ENCODE data around the gene SLC39A11. TPM values are rescaled to one million over a fixed set of nuclear protein-coding genes. Genes with fewer than 3 reads are reported as not detected.

The SLC39A11 gene
- total and polyA plus RNA-seq, 2 of the 13 experiments (the other 11 are each of a cell fraction or from before 2014, with no cell fraction given), result 17.2 to 31.5 TPM

DNA sequence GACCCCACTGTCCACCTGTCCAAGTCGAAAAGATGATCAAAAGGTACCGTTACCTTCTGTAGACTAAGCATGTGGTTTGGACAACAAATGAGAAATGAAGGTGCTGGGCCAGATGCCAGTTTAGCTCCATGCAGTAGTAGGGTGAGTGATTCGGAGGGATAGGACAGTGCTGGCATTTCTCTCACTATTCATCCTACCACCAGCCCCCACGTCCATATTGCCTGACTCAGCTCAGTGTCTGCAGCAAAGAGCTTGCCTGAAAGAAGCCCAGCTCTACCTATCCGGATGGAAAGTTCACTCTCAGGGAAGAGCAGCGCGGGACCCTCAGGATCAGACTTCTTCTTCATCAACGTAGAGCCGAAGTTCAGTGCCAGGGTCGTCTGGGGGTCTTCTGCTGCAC lies 145.0 kb downstream of the SLC39A11 start (continued):
- no peak for TF ChIP-seq NAIF1 (CRISPR knock-in tag; IDR thresholded peaks at IDR 0.05; ENCODE audit: borderline replicate concordance)

DNA sequence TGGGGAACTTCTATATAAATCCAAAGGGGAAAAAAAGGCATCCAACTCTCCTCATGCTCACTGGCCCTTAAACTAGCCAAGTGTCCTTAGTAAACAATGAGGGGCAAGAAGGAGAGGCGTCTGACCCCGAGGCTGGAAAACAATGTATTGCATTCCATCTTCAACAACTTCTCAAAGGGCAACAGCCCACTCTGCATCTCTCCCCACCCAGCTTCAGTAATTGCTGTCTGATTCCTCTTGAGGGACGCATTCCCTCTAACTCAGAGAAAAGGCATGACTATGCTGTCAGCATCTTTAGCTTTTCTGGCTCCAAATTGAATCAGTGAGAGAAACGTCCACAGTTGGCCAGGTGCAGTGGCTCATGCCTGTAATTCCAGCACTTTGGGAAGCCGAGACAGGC lies 145.8 kb downstream of the SLC39A11 start:
- H3K27me3 ChIP-seq (ENCODE audit: control insufficient read depth in 1 of 2, insufficient read depth in 2 of 2, low read length in 2 of 2), result no peaks in the 10 kb centered on the region
- ATAC-seq, result no peak
- intact Hi-C loops (cut with micrococcal nuclease; ENCODE audit: unreplicated experiment) (no loop called here), in situ Hi-C loops (cut with HindIII; ENCODE audit: extremely low pct_ligation_motif_present, low pct_unique_long_range_greater_than_20kb) (loop anchor here (25.0 kb wide), 1 partner anchor 384 kb away; no protein-coding TSS in a partner anchor)
- no peak for FAIRE-seq
- 89% methylated on average over 5 of the region's 5 CpGs for WGBS (ENCODE audit: low lambda C conversion rate)
- no peak overlapping the region for H3K27ac ChIP-seq (ENCODE audit: extremely low read length, insufficient read depth, low read length)
- BruUV-seq (replicated peaks), result no TSS peak
- H4K20me1 ChIP-seq (ENCODE audit: insufficient read depth, low read length), result peaks cover 2% of the 10 kb centered on the region; the same call in 1 of the 2 replicates
- H3K9me3 ChIP-seq (ENCODE audit: low read length), result no peaks in the 10 kb centered on the region
- H2AFZ ChIP-seq (ENCODE audit: low read length), result no peak overlapping the region
- no peaks in the 10 kb centered on the region for H3K79me2 ChIP-seq (ENCODE audit: insufficient read depth, low read length)
- H3K4me1 ChIP-seq (ENCODE audit: insufficient read depth, low read length), result no peaks in the 10 kb centered on the region
- no peak overlapping the region for H3K9ac ChIP-seq (ENCODE audit: insufficient read depth, low read depth, low read length)
- POLR2A ChIA-PET, result no interaction called here
- H3K36me3 ChIP-seq (replicated peaks in 1 of 2; ENCODE audit: control insufficient read depth in 1 of 2, insufficient read depth in 2 of 2, low read length in 2 of 2), result peaks cover 0 to 2% of the 10 kb centered on the region in 2 experiments; a peak in 2 of 5 replicates
- CTCF ChIA-PET (ENCODE audit: low intra/inter-chr PET ratio, low total read pairs), result no interaction called here
- no peak for DNase-seq (ENCODE audit: low spot score)
- TF ChIP-seq, protein P1, sequence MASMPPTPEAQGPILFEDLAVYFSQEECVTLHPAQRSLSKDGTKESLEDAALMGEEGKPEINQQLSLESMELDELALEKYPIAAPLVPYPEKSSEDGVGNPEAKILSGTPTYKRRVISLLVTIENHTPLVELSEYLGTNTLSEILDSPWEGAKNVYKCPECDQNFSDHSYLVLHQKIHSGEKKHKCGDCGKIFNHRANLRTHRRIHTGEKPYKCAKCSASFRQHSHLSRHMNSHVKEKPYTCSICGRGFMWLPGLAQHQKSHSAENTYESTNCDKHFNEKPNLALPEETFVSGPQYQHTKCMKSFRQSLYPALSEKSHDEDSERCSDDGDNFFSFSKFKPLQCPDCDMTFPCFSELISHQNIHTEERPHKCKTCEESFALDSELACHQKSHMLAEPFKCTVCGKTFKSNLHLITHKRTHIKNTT (CRISPR knock-in tag; IDR thresholded peaks at IDR 0.05), result no peak
- TF ChIP-seq, protein P2, sequence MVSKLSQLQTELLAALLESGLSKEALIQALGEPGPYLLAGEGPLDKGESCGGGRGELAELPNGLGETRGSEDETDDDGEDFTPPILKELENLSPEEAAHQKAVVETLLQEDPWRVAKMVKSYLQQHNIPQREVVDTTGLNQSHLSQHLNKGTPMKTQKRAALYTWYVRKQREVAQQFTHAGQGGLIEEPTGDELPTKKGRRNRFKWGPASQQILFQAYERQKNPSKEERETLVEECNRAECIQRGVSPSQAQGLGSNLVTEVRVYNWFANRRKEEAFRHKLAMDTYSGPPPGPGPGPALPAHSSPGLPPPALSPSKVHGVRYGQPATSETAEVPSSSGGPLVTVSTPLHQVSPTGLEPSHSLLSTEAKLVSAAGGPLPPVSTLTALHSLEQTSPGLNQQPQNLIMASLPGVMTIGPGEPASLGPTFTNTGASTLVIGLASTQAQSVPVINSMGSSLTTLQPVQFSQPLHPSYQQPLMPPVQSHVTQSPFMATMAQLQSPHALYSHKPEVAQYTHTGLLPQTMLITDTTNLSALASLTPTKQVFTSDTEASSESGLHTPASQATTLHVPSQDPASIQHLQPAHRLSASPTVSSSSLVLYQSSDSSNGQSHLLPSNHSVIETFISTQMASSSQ (IDR thresholded peaks at IDR 0.05; ENCODE audit: low read depth), result no peak
- TF ChIP-seq, protein P2 (CRISPR knock-in tag; IDR thresholded peaks at IDR 0.05; ENCODE audit: borderline replicate concordance), result no peak
- TF ChIP-seq SRSF9 (IDR thresholded peaks at IDR 0.05; ENCODE audit: borderline replicate concordance, insufficient read depth, low read depth, low read length, poor library complexity, severe bottlenecking), result no peak
- TF ChIP-seq NFYC (CRISPR knock-in tag; IDR thresholded peaks at IDR 0.05), result no peak
- TF ChIP-seq CBX2 (IDR thresholded peaks at IDR 0.05; ENCODE audit: low read depth, low read length), result no peak
- TF ChIP-seq CBX2 (CRISPR knock-in tag; IDR thresholded peaks at IDR 0.05; ENCODE audit: low read depth), result no peak
- no peak for TF ChIP-seq ZC3H13 (CRISPR knock-in tag; IDR thresholded peaks at IDR 0.05)
- no peak for TF ChIP-seq RBFOX2 (IDR thresholded peaks at IDR 0.05; ENCODE audit: low read depth, low read length)
- TF ChIP-seq ZNF501 (CRISPR knock-in tag; IDR thresholded peaks at IDR 0.05), result no peak
- no peak for TF ChIP-seq HIVEP1 (CRISPR knock-in tag; IDR thresholded peaks at IDR 0.05)
- no peak for TF ChIP-seq SIN3A (IDR thresholded peaks at IDR 0.05; ENCODE audit: borderline replicate concordance, low read depth, low read length)
- TF ChIP-seq RCOR2 (CRISPR knock-in tag; IDR thresholded peaks at IDR 0.05), result no peak
- no peak for TF ChIP-seq TBL1XR1 (IDR thresholded peaks at IDR 0.05; ENCODE audit: borderline replicate concordance, low read length, partially characterized antibody)
- no peak overlapping the region for H3K4me3 ChIP-seq (replicated peaks in 1 of 3; ENCODE audit: insufficient read depth in 1 of 3, low read depth in 2 of 3, low read length in 3 of 3)
- no peak overlapping the region for H3K4me2 ChIP-seq (ENCODE audit: low read depth, low read length)

Data from HepG2 (cell line).